RWPE2 (cell line): ENCODE data around the gene LTBP2.

Experiments
- ATAC-seq: fragments of 200-7000 bp; cut with Tn5 transposase; 3 replicates; pipeline ENCODE4 v1.9.1; 2021; ENCODE audit warnings: low read depth
- DNase-seq: peaks from one replicate; pipeline ENCODE4 v3.0.0-alpha.2; 2020; ENCODE audit warnings: low spot score
- H3K27ac ChIP-seq: fragments of 450-650 bp; 2 replicates; pipeline ENCODE4 v1.5.1; 2017; ENCODE audit warnings: mild to moderate bottlenecking; ENCODE audit not compliant: poor library complexity, severe bottlenecking
- H3K27me3 ChIP-seq: fragments of 250-450 bp; sonication (Bioruptor Pico); 2 replicates; pipeline ENCODE4 v1.5.1; 2021; ENCODE audit warnings: mild to moderate bottlenecking, moderate library complexity; ENCODE audit not compliant: insufficient read depth, poor library complexity, severe bottlenecking
- H3K36me3 ChIP-seq: fragments of 250-450 bp; sonication (Bioruptor Pico); 2 replicates; pipeline ENCODE4 v1.5.1; 2020; ENCODE audit warnings: low read depth, mild to moderate bottlenecking, moderate library complexity
- H3K4me1 ChIP-seq: fragments of 250-450 bp; sonication (Bioruptor Pico); 2 replicates; pipeline ENCODE4 v1.5.1; 2021; ENCODE audit warnings: mild to moderate bottlenecking, moderate library complexity; ENCODE audit not compliant: insufficient read depth, poor library complexity, severe bottlenecking
- H3K4me3 ChIP-seq: fragments of 250-450 bp; sonication (Bioruptor Pico); 2 replicates; pipeline ENCODE4 v1.5.1; 2021; ENCODE audit warnings: mild to moderate bottlenecking, moderate library complexity; ENCODE audit not compliant: severe bottlenecking
- H3K9me3 ChIP-seq: fragments of 250-450 bp; sonication (Bioruptor Pico); 2 replicates; pipeline ENCODE4 v1.5.1; 2021; ENCODE audit warnings: mild to moderate bottlenecking, moderate library complexity; ENCODE audit not compliant: severe bottlenecking
- CTCF ChIP-seq: fragments of 450-650 bp; IDR thresholded peaks from one replicate; pipeline ENCODE4 v1.5.1; 2017; ENCODE audit warnings: mild to moderate bottlenecking, moderate library complexity; ENCODE audit not compliant: poor library complexity, severe bottlenecking

Gene LTBP2

DNA sequence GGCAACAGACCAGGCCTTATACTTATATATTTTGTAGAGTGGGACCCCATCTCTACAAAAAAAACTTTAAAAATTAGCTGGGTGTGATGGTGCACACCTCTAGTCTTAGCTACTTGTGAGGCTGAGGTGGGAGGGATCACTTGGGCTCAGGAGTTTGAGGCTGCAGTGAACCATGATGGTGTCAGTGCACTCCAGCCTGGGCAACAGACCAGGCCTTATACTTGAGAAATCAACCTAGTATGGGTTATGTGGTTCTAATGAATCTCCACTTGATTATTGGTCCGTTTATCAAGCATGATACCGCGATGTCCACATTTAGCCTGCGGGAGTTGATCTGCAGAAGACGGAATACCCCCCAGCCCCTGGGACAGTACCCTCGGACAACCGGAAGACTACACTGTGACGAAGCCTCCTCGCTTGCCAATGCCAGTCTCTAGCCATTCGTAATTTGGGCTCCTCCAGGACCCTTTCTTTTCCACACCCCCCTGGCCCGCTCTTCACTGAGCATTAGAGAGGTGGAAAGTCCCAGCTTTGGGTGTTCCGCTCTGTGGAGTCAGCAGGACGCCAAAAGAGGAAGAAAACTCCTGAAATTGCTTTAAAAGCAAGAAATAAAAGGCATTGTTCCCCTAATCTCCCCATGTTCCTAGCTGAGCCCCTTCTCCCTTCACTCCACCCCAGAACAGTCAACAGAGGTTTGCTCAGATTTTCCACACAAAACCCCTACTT is 19.4 kb downstream of the LTBP2 start:
- DNase-seq (no peak), ATAC-seq (no peak)
- peaks cover 80% of the 10 kb centered on the region for H3K36me3 ChIP-seq
- H3K27me3 ChIP-seq, result no peaks in the 10 kb centered on the region
- no peaks in the 10 kb centered on the region for H3K9me3 ChIP-seq
- peaks cover 9% of the 10 kb centered on the region for H3K4me1 ChIP-seq
- H3K27ac ChIP-seq, result peak overlapping the region; percentile 100
- TF ChIP-seq CTCF, result no peak
- H3K4me3 ChIP-seq, result no peak overlapping the region

- H3K27me3 ChIP-seq, result no peaks in the 10 kb centered on the region
- peaks cover 73% of the 10 kb centered on the region for H3K36me3 ChIP-seq
- DNase-seq, result no peak
- peaks cover 9% of the 10 kb centered on the region for H3K4me1 ChIP-seq
- no peaks in the 10 kb centered on the region for H3K9me3 ChIP-seq
- peak overlapping the region; percentile 100 for H3K27ac ChIP-seq
- H3K4me3 ChIP-seq, result no peak overlapping the region
- no peak for ATAC-seq
- TF ChIP-seq CTCF, result no peak
These were observed 20.1 kb downstream of the LTBP2 start for GRCh38 chr14:74591899-74592298.

DNA sequence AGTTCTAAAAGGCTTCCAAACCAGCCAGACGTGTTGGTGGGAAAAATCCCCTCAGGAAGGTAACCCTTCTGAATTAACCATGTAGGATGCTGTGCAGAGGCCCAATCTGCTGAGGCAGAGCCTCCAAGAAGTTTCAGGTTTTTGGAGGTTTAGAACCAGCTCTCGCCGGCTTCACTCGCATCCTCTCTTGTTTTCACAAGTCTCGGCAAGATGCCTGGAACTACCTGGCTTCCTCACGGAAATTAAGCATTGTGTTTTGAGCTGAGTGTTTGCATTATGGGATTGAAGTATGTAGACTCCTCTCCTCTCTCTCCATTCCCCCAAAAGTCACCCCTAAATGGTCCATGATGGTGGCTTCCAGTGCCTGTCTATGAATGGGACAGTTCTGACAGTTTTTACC is 20.6 kb downstream of the LTBP2 start:
- DNase-seq, result no peak
- Histone ChIP-seq H3K27me3 (no peaks in the 10 kb centered on the region), H3K4me3 (no peak overlapping the region), H3K27ac (peak overlapping the region; percentile 100), H3K9me3 (no peaks in the 10 kb centered on the region), H3K36me3 (peaks cover 68% of the 10 kb centered on the region), H3K4me1 (peaks cover 9% of the 10 kb centered on the region)
- TF ChIP-seq CTCF, result no peak
- no peak for ATAC-seq

- Histone ChIP-seq H3K4me3 (no peak overlapping the region), H3K4me1 (peaks cover 13% of the 10 kb centered on the region), H3K9me3 (no peaks in the 10 kb centered on the region), H3K27me3 (no peaks in the 10 kb centered on the region), H3K27ac (peak overlapping the region; percentile 100), H3K36me3 (peaks cover 56% of the 10 kb centered on the region)
- no peak for TF ChIP-seq CTCF
- DNase-seq (peak; percentile 64), ATAC-seq (no peak)
These were observed 22.7 kb downstream of the LTBP2 start for GRCh38 chr14:74589291-74589879.

DNA sequence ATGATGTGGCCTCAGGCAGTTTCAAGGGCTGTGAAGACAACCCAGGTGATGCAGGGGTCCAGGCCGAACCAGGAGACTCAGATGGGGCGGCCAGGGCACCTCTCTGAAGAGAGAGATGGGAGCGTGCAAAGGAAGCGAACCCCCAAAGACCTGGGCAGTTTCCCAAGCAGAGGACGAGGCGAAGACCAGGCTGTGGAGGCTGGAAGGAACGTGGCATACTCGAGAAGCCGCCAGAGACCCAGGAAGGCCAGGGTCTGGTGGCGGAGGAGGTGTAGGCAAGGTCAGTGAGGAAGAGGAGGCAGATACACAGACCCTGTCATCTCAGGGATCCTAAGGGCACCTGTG is 24.7 kb downstream of the LTBP2 start:
- DNase-seq (peak; percentile 60), ATAC-seq (no peak)
- peaks cover 33% of the 10 kb centered on the region for H3K4me1 ChIP-seq
- H3K36me3 ChIP-seq, result peaks cover 53% of the 10 kb centered on the region
- no peaks in the 10 kb centered on the region for H3K9me3 ChIP-seq
- H3K27ac ChIP-seq, result peak overlapping the region; percentile 100
- H3K27me3 ChIP-seq, result no peaks in the 10 kb centered on the region
- no peak for TF ChIP-seq CTCF
- no peak overlapping the region for H3K4me3 ChIP-seq
